PC-3 (cell line): ENCODE data around the gene TRMO. TPM values are rescaled to one million over a fixed set of nuclear protein-coding genes. Genes with fewer than 3 reads are reported as not detected.

Source experiments
- ATAC-seq: fragments of 200-7000 bp; cut with Tn5 transposase; 2 replicates; pipeline ENCODE4 v1.9.1; 2020; ENCODE audit warnings: mild to moderate bottlenecking, moderate library complexity
- BruUV-seq: library from RNA; stranded (reverse); fragments of 400-500 nt; replicated peaks from 2 replicates; lab custom pipeline; 2021; lab: Mats Ljungman, UMichigan
- CTCF ChIA-PET: fragments of 300-600 bp; sonication (Branson Sonifier 250); formaldehyde crosslinking; loops from one replicate; lab custom pipeline; 2022; ENCODE audit warnings: antibody characterized with exemption; lab: Charles Lee
- POLR2A ChIA-PET: fragments of 300-600 bp; sonication (Branson Sonifier 250); formaldehyde crosslinking; loops from one replicate; lab custom pipeline; 2022; ENCODE audit warnings: antibody characterized with exemption; ENCODE audit not compliant: unreplicated experiment; lab: Charles Lee
- DNase-seq: peaks from one replicate; pipeline ENCODE4 v3.0.0-alpha.2; 2015
- H2AFZ ChIP-seq: fragments of 300-600 bp; sonication (generic); 2 replicates; pipeline ENCODE4 v1.6.0; 2016; ENCODE audit warnings: antibody characterized with exemption, low read length
- H3F3A ChIP-seq: fragments of 300-600 bp; sonication (generic); one replicate; pipeline ENCODE4 v1.6.0; 2017; ENCODE audit warnings: antibody characterized with exemption, low read length, control low read depth, mild to moderate bottlenecking; ENCODE audit not compliant: unreplicated experiment
- H3K27ac ChIP-seq: fragments of 300-600 bp; sonication (generic); 2 replicates; pipeline ENCODE4 v1.5.1; 2016; ENCODE audit warnings: mild to moderate bottlenecking, low read length
- H3K27me3 ChIP-seq: fragments of 300-600 bp; sonication (generic); 2 replicates; pipeline ENCODE4 v1.6.1; 2016; ENCODE audit warnings: low read length, mixed read lengths
- H3K36me3 ChIP-seq: fragments of 300-600 bp; sonication (generic); 2 replicates; pipeline ENCODE4 v1.6.1; 2016; ENCODE audit warnings: low read depth, mixed run types, low read length, mixed read lengths
- H3K4me1 ChIP-seq: fragments of 300-600 bp; sonication (generic); 2 replicates; pipeline ENCODE4 v1.5.1; 2016; ENCODE audit warnings: low read length; ENCODE audit not compliant: insufficient read depth
- H3K4me2 ChIP-seq: fragments of 300-600 bp; sonication (generic); 2 replicates; pipeline ENCODE4 v1.6.0; 2016; ENCODE audit warnings: low read length
- H3K4me3 ChIP-seq: fragments of 300-600 bp; sonication (generic); 2 replicates; pipeline ENCODE4 v1.5.1; 2016; ENCODE audit warnings: mild to moderate bottlenecking, low read length, mixed read lengths
- H3K79me2 ChIP-seq: fragments of 300-600 bp; sonication (generic); 2 replicates; pipeline ENCODE4 v1.6.1; 2017; ENCODE audit warnings: low read length, mixed read lengths
- H3K9ac ChIP-seq: fragments of 300-600 bp; sonication (generic); 2 replicates; pipeline ENCODE4 v1.6.0; 2016; ENCODE audit warnings: mild to moderate bottlenecking, low read length
- H3K9me2 ChIP-seq: fragments of 300-600 bp; sonication (generic); replicated peaks from 2 replicates; pipeline ENCODE4 v1.6.1; 2016; ENCODE audit warnings: mixed run types, low read length, mixed read lengths
- H3K9me3 ChIP-seq: fragments of 300-600 bp; sonication (generic); 2 replicates; pipeline ENCODE4 v1.6.1; 2016; ENCODE audit warnings: low read length, mixed read lengths
- H4K20me1 ChIP-seq: fragments of 300-600 bp; sonication (generic); 2 replicates; pipeline ENCODE4 v1.6.1; 2016; ENCODE audit warnings: low read length, mixed read lengths
- CTCF ChIP-seq: fragments of 300-600 bp; sonication (generic); conservative IDR thresholded peaks from 2 replicates; pipeline ENCODE4 v1.5.1; 2017; ENCODE audit warnings: antibody characterized with exemption, low read depth, mild to moderate bottlenecking, low read length
- EZH2 ChIP-seq: fragments of 300-600 bp; sonication (generic); IDR thresholded peaks from one replicate; pipeline ENCODE4 v1.6.1; 2017; ENCODE audit warnings: antibody characterized with exemption, mild to moderate bottlenecking, low read length; ENCODE audit not compliant: unreplicated experiment
- EZH2phosphoT487 ChIP-seq: fragments of 300-600 bp; sonication (generic); IDR thresholded peaks from 2 replicates; pipeline ENCODE4 v1.6.1; 2018; ENCODE audit warnings: mild to moderate bottlenecking, antibody characterized with exemption, low read length, borderline replicate concordance
- intact Hi-C: fragments of 100-400 bp; cut with micrococcal nuclease; formaldehyde crosslinking; loops from 2 replicates; pipeline ENCODE4 v1.9.0; 2023
- total RNA-seq: library from RNA; depleted of rRNA; stranded (reverse); fragments of >200 nt; gene quantifications from 2 replicates; pipeline ENCODE4 v1.2.3, GENCODE V29; 2014

TRMO gene
- total RNA-seq, 1 experiment from 2014 or later = 14.3 TPM

DNA sequence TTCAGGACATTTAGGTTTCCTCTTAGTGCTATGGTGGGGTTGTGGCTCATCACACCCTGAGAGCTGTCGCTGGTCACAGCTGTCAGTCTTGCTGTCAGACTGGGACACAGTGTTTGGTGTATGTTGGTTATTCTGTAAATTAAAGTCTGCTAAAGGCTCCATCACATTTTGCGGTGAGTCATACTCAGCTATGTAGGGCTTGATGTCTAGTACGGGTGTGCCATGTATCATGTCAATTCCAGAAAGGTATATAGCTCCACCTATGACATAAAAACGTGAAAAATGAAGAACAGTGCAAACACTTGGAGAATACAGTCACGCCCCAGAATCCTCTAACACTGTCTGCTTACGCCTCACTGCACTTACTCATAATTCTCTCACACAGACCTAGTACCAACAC lies 11.9 kb downstream of the TRMO start:
- Histone ChIP-seq H3K9ac (no peak overlapping the region), H3K4me2 (no peak overlapping the region), H3K9me2 (no peaks in the 10 kb centered on the region), H3K36me3 (peaks cover 5% of the 10 kb centered on the region; the same call in 1 of the 2 replicates), H3K4me3 (no peak overlapping the region), H4K20me1 (no peaks in the 10 kb centered on the region), H3K4me1 (no peaks in the 10 kb centered on the region), H3K9me3 (no peaks in the 10 kb centered on the region), H3K79me2 (no peaks in the 10 kb centered on the region), H3K27ac (no peak overlapping the region), H2AFZ (no peak overlapping the region), H3F3A (no peaks in the 10 kb centered on the region), H3K27me3 (no peaks in the 10 kb centered on the region)
- POLR2A ChIA-PET = interaction anchor here (0.5 to 0.6 kb wide), 2 partner anchors 10 to 218 kb away, joined by 4 to 6 read pairs; no protein-coding TSS in a partner anchor
- DNase-seq = peak; percentile 25
- CTCF ChIA-PET = no interaction called here
- no peak for TF ChIP-seq CTCF
- no peak for TF ChIP-seq EZH2
- no peak for TF ChIP-seq EZH2phosphoT487
- ATAC-seq = peak; percentile 37; the same call in 1 of the 2 replicates
- intact Hi-C loops = no loop called here
- BruUV-seq = no TSS peak

DNA sequence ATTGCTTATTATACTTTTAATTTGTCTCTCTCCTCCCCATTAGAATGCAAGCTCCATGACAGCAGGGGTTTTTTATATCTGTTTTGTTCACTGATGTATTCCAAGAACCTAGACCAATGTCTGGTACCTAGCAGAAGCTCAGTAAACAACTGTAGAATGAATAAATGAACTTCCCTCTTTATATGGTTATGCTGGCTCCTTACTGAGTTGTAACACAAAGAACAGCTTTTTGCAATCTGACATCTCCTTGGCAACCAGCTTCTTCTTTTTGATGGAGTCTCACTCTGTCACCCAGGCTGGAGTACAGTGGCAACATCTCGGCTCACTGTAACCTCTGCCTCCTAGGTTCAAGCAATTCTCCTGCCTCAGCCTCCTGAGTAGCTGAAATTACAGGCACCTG lies 13.6 kb downstream of the TRMO start:
- Histone ChIP-seq H3K9me3 (no peaks in the 10 kb centered on the region), H3K4me3 (no peak overlapping the region), H3K9me2 (no peaks in the 10 kb centered on the region), H3K9ac (no peak overlapping the region), H4K20me1 (no peaks in the 10 kb centered on the region), H3K36me3 (peaks cover 5% of the 10 kb centered on the region; the same call in 1 of the 2 replicates), H3F3A (no peaks in the 10 kb centered on the region), H3K4me2 (no peak overlapping the region), H3K27me3 (no peaks in the 10 kb centered on the region), H3K4me1 (no peaks in the 10 kb centered on the region), H3K27ac (no peak overlapping the region), H2AFZ (no peak overlapping the region), H3K79me2 (no peaks in the 10 kb centered on the region)
- DNase-seq (no peak), ATAC-seq (no peak)
- POLR2A ChIA-PET = no interaction called here
- intact Hi-C loops = no loop called here
- TF ChIP-seq EZH2 (no peak), EZH2phosphoT487 (no peak), CTCF (no peak)
- CTCF ChIA-PET = no interaction called here
- BruUV-seq = no TSS peak

DNA sequence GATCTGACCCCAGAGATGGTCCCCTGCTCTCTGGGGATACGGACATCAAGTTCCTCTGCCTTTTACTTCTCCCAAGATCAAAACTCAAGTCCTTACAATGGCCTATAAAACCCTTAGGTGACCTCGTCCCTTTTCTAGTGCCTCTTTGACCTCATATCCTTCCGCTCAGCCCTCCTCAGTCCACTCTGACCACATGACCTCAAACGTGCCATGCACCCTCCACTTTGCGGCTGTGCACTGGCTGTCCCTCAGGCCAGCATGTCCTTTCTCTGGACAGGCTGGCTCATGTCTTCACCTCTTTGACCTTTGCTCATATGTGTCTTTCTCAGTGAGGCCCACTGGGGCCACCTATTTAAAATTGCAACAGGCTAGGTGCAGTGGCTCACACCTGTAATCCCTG lies 14.7 kb downstream of the TRMO start:
- Histone ChIP-seq H3K4me1 (no peaks in the 10 kb centered on the region), H3K9me3 (no peaks in the 10 kb centered on the region), H3K36me3 (no peaks in the 10 kb centered on the region; the same call in 1 of the 2 replicates), H3K27me3 (no peaks in the 10 kb centered on the region), H3K9ac (no peak overlapping the region), H4K20me1 (no peaks in the 10 kb centered on the region), H2AFZ (no peak overlapping the region), H3K79me2 (no peaks in the 10 kb centered on the region), H3K27ac (no peak overlapping the region), H3K9me2 (no peaks in the 10 kb centered on the region), H3K4me3 (no peak overlapping the region), H3F3A (no peaks in the 10 kb centered on the region), H3K4me2 (no peak overlapping the region)
- intact Hi-C loops = no loop called here
- TF ChIP-seq EZH2phosphoT487 (no peak), EZH2 (no peak), CTCF (no peak)
- ChIA-PET POLR2A (no interaction called here), CTCF (no interaction called here)
- ATAC-seq = no peak
- no peak for DNase-seq
- no TSS peak for BruUV-seq
